ENCODE measurements around the gene TMEM134. TPM values are rescaled to one million over a fixed set of nuclear protein-coding genes. Genes with fewer than 3 reads are reported as not detected.
"Not testable (repeated sequence)": the region's sequence is repeated elsewhere in the genome, so short reads cannot be mapped to it uniquely, and the experiment has no call there.

The TMEM134 gene
- total RNA-seq, 1 donor from 2014 or later, result 51.4 TPM

DNA sequence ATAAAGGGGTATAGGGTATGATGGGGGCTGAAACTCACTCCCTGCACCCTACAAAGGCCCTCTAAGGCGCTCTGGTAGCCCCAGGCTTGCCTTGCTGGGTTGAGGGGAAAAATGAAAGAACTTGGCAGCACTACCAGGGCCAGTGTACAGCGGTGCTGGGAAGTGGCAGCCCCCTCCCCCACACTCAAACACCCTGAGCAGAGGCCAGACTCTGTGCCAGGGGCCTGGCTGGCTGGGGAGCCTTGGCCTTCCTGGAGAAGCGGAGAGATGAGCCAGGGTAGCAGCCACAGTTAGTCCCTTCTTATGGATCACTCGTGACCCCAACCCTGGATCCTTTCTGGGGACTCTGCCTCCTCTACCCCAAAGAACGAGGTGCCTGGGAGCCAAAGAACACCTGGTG lies 2.7 kb downstream of the TMEM134 start:
- Mint-ChIP-seq H3K9me3 (ENCODE audit: unreplicated experiment) (no peaks in the 10 kb centered on the region), H3K4me3 (ENCODE audit: unreplicated experiment) (no peak overlapping the region), H3K36me3 (ENCODE audit: unreplicated experiment) (no peaks in the 10 kb centered on the region), H3K27ac (ENCODE audit: unreplicated experiment) (no peak overlapping the region), H3K4me1 (ENCODE audit: unreplicated experiment) (peaks cover 33% of the 10 kb centered on the region), H3K27me3 (ENCODE audit: unreplicated experiment) (no peaks in the 10 kb centered on the region)
- no peak for DNase-seq (ENCODE audit: extremely low spot score, unreplicated experiment)
- TF ChIP-seq, protein P1, sequence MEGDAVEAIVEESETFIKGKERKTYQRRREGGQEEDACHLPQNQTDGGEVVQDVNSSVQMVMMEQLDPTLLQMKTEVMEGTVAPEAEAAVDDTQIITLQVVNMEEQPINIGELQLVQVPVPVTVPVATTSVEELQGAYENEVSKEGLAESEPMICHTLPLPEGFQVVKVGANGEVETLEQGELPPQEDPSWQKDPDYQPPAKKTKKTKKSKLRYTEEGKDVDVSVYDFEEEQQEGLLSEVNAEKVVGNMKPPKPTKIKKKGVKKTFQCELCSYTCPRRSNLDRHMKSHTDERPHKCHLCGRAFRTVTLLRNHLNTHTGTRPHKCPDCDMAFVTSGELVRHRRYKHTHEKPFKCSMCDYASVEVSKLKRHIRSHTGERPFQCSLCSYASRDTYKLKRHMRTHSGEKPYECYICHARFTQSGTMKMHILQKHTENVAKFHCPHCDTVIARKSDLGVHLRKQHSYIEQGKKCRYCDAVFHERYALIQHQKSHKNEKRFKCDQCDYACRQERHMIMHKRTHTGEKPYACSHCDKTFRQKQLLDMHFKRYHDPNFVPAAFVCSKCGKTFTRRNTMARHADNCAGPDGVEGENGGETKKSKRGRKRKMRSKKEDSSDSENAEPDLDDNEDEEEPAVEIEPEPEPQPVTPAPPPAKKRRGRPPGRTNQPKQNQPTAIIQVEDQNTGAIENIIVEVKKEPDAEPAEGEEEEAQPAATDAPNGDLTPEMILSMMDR (IDR thresholded peaks at IDR 0.05), result no peak

DNA sequence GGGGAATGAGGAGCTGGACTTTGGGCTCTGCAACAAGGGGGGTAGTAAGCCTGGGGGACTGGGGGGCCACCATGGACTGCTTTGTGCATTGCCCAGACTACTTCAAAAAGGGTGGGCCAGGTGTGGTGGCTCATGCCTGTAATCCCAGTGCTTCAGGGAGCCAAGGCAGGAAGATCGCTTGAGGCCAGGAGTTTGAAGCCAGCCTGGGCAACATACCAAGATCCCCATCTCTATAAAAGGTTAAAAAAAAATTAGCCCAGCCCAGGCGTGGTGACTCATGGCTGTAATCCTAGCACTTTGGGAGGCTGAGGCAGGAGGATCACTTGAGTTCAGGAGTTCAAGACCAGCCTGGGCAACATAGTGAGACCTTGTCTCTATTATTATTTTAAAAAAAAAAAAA lies 3.5 kb downstream of the TMEM134 start:
- Mint-ChIP-seq H3K4me1 (ENCODE audit: unreplicated experiment) (peaks cover 33% of the 10 kb centered on the region), H3K27ac (ENCODE audit: unreplicated experiment) (peak overlapping the region; percentile 76), H3K4me3 (ENCODE audit: unreplicated experiment) (peak overlapping the region; percentile 80)
- H3K36me3 Mint-ChIP-seq (ENCODE audit: unreplicated experiment); H3K9me3 Mint-ChIP-seq (ENCODE audit: unreplicated experiment); DNase-seq (ENCODE audit: extremely low spot score, unreplicated experiment); H3K27me3 Mint-ChIP-seq (ENCODE audit: unreplicated experiment): not testable (repeated sequence)

DNA sequence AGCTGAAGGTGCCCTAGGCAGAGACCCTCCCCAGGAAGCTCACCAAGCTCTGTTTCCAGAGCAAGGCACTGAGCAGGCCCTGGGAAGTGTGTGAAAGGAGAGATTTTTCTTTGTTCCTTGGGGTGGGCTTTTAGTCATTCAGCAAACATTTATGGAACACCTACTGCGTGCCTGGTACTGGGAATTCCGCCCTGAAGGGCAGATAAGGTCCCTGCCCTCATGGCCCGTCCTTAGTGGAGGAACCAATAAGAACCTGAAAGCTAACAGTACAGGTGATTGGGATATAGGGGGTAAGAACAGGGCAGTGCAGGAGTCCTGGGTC lies 3.9 kb downstream of the TMEM134 start:
- TF ChIP-seq, protein P1 (IDR thresholded peaks at IDR 0.05), result no peak
- Mint-ChIP-seq H3K27ac (ENCODE audit: unreplicated experiment) (peak overlapping the region; percentile 76), H3K9me3 (ENCODE audit: unreplicated experiment) (no peaks in the 10 kb centered on the region), H3K27me3 (ENCODE audit: unreplicated experiment) (no peaks in the 10 kb centered on the region), H3K4me3 (ENCODE audit: unreplicated experiment) (peak overlapping the region; percentile 80), H3K4me1 (ENCODE audit: unreplicated experiment) (peaks cover 33% of the 10 kb centered on the region), H3K36me3 (ENCODE audit: unreplicated experiment) (no peaks in the 10 kb centered on the region)
- DNase-seq (ENCODE audit: extremely low spot score, unreplicated experiment), result no peak

DNA sequence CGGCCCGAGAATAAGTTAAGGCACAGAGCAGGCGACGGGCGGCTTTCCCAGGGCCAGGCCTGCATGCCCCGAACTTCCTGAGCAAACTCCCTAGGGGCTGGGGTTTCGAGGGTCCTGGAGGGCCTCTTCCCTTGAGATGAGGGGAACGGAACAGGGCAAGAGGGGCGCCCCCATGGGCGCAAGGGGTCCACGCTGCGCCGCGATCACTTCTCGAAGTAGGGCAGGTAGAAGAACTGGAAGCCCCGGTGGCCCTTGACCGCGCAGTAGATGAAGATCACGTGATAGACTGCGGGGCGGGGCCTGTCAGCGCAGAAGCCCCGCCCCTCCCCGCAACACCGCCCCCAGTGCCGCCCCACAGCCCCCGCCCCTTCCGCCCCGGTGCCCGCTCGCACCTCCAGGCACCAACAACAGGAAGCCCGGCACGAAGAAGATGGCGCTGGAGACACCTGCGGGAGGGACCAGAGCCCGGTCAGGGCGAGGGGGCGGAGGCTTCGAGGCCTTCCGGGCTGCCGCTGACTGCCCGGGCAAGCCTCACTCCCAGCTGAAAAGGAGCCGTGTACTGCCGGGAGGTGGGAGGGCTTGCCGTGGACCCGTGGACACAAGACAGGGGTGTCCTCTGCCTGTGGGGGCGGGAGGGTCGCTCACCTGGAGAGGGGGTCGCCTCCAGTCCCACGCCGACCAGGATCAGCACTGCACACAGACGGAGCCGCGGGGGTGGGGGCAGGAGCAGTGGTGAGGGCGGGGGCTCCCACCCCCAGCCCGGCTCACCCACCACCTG lies 4.5 kb downstream of the TMEM134 start:
- Mint-ChIP-seq H3K27me3 (ENCODE audit: unreplicated experiment) (no peaks in the 10 kb centered on the region), H3K9me3 (ENCODE audit: unreplicated experiment) (no peaks in the 10 kb centered on the region), H3K4me3 (ENCODE audit: unreplicated experiment) (peak overlapping the region; percentile 80), H3K27ac (ENCODE audit: unreplicated experiment) (peak overlapping the region; percentile 76), H3K36me3 (ENCODE audit: unreplicated experiment) (no peaks in the 10 kb centered on the region), H3K4me1 (ENCODE audit: unreplicated experiment) (peaks cover 30% of the 10 kb centered on the region)
- TF ChIP-seq, protein P1 (IDR thresholded peaks at IDR 0.05), result no peak
- DNase-seq (ENCODE audit: extremely low spot score, unreplicated experiment), result peak; percentile 92

DNA sequence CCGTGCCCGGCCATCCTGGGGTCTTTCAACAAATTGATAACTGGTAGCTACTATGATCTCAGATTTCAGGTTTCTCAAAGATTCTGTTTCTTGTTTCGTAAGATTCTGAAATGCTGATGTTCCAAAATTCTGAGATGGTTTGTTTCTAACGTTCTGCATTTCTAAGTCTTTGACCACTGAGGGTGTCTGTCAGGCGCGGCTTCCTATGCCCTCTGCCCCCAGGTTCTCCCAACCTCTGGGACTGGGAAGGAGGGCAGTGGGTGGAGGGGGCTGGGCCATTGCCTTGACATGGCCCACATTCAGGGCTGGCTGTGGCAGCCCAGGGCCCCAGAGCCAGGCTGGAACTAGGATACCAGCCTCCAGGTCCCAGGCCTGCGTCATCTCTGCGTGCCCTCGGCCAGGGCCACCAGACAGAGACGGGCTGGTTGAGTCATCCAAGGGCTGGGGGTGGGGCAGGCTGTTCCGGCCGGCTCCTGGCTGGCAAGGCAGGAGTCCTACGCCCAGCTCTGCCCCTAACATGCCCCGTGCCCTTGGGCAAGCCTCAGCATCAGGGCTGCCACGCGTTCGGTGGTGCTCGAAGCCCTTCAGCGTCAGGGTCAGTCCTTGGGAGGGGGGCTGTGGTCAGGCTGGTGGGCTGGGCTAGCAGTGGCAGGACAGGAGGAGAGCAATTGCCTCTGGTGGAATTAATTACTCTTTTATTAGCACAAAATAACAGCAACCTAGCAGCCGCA lies 5.2 kb downstream of the TMEM134 start:
- H3K27me3 Mint-ChIP-seq (ENCODE audit: unreplicated experiment), result no peaks in the 10 kb centered on the region
- H3K4me3 Mint-ChIP-seq (ENCODE audit: unreplicated experiment), result peak overlapping the region; percentile 80
- no peak for DNase-seq (ENCODE audit: extremely low spot score, unreplicated experiment)
- TF ChIP-seq, protein P1 (IDR thresholded peaks at IDR 0.05), result no peak
- peak overlapping the region; percentile 64 for H3K27ac Mint-ChIP-seq (ENCODE audit: unreplicated experiment)
- no peaks in the 10 kb centered on the region for H3K36me3 Mint-ChIP-seq (ENCODE audit: unreplicated experiment)
- H3K9me3 Mint-ChIP-seq (ENCODE audit: unreplicated experiment), result no peaks in the 10 kb centered on the region
- peaks cover 26% of the 10 kb centered on the region for H3K4me1 Mint-ChIP-seq (ENCODE audit: unreplicated experiment)

All from osteocyte (in vitro differentiated cells).